D721Med (cell line): Measurements from ENCODE around the gene CCSAP.

ENCODE experiments used
- DNase-seq: peaks from one replicate; pipeline ENCODE4 v3.0.0; 2011; ENCODE audit warnings: low spot score; ENCODE audit not compliant: insufficient read length
- FAIRE-seq: peaks from 2 replicates; lab custom pipeline; 2011; peaks lifted over from hg19 to GRCh38; lab: Jason Lieb, UNC
- TF ChIP-seq, protein P1 (sequence below): IDR thresholded peaks from 2 replicates; pipeline ENCODE4 v1.5.1; 2012; ENCODE audit warnings: mild to moderate bottlenecking, control low read depth; ENCODE audit not compliant: insufficient read depth; ENCODE audit errors: missing control alignments

The CCSAP gene

DNA sequence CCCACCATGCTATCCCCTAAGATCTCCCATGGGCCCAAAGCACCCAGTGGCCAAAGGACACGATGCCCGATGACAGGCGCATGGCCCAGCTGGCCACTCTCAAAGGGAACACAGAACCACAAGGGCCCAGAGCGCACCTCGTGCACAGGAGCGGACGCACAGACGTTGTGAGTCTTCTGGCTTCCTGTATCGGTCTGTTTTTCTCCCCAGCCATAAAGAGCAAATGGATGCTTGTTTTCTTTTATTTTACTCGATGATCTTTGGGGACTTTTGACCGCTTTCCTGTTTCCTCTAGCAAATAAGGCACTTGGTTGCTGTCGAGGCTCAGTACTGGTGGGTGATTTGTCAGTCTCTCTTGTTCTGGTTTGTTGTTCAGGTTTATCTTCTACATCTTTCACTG is 16.2 kb downstream of the CCSAP start:
- TF ChIP-seq, protein P1, sequence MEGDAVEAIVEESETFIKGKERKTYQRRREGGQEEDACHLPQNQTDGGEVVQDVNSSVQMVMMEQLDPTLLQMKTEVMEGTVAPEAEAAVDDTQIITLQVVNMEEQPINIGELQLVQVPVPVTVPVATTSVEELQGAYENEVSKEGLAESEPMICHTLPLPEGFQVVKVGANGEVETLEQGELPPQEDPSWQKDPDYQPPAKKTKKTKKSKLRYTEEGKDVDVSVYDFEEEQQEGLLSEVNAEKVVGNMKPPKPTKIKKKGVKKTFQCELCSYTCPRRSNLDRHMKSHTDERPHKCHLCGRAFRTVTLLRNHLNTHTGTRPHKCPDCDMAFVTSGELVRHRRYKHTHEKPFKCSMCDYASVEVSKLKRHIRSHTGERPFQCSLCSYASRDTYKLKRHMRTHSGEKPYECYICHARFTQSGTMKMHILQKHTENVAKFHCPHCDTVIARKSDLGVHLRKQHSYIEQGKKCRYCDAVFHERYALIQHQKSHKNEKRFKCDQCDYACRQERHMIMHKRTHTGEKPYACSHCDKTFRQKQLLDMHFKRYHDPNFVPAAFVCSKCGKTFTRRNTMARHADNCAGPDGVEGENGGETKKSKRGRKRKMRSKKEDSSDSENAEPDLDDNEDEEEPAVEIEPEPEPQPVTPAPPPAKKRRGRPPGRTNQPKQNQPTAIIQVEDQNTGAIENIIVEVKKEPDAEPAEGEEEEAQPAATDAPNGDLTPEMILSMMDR: no peak
- DNase-seq (no peak), FAIRE-seq (no peak)

DNA sequence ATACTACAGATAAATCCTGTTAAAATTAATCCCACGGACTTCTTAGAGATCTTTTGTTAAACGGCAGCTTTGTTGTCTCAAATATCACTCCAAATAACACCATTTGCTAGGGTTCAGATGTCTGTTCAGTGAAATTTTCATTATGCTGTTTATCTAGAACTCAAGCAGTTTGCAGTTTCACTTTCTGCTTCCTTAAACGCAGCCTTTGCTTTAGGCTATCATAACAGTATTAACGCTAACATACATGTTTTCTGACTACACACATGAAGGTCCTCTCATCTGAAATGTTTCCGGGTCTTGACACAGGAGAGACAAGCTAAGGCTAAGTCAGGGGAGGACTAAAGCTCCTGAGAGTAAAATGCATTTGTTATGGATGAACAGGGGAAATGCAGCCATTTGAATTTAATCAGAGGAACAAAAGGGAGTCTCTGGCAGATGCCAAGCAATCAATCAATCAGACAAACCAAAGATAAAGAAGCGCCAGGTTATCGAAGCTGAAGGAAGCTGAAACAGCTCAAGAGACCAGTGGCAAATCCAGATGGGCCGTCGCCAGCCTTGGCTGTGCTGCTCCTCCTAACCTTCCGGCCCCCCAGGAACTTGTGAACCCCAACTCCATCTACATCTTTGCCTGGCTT is 16.9 kb downstream of the CCSAP start:
- TF ChIP-seq, protein P1: no peak
- no peak for DNase-seq
- peak; percentile 97 for FAIRE-seq

DNA sequence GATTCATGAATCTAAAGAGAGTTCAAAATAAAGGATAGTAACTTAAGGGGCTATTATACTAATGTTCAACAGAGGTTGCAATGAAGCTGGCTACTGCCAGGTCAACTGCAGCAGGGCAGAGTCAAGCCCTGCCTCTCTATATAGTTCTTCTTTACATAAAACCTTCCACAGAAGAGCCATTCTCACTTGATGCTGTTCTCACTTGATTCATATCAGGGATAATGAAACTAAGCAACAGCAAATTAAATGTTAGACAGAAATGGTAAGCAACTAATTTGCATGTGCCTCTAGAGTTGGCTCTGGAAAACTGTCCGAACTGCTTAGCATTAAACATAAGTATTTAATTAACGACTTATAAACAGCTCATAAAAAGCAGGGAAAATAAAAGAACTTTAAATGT is 17.4 kb downstream of the CCSAP start:
- TF ChIP-seq, protein P1: no peak
- FAIRE-seq (no peak), DNase-seq (no peak)

DNA sequence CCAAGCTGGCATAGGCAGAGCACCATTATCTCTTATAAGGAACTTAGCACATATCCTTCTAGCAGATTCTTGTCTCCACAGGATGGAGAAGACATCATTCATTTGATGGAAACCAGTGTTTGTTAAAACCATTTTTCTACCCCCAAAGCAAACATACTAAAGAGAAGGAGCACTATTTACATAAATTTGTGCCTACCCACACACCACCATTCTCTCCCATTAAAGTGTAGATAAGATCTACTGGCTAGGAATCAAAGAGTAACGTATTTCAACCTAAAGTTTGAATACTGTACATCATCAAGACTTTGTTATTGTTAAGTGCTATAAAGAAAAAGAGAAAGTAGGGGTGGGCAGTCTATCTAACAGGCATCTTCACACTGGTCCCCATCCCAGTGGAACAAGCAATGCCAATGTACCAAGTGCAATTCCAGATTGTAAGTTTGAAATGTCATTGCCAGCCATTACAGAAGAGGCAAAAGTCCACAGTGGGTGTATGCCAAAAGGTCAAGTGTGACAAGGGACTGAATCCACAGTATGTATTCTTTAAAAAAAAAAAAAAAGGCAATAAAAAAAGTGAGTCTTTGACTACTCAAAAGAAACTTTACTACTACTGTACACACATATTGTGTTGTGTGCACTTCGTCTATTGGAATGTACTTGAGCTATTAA is 18.8 kb downstream of the CCSAP start:
- DNase-seq: no peak
- TF ChIP-seq, protein P1: no peak
- FAIRE-seq: peak; percentile 67

DNA sequence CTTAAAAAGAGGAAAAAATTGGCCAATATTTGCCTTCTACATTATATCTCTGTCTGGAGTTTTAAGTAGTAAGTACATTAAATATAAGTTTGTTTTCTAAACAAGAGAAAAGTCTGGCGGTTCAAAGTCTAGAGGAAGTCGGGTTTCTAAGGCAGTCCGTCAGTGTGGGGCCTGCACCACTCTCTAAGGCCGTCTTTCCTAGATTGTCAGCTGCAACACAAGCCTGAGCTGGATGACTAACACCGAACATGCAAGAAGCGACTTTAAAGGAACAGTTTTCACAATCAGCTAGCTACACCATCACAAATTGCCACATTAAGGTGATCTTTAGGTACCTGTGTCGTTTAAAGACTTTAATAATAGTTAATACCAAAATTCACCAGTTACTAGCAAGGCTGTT is 19.6 kb downstream of the CCSAP start:
- TF ChIP-seq, protein P1: no peak
- no peak for FAIRE-seq
- DNase-seq: no peak

DNA sequence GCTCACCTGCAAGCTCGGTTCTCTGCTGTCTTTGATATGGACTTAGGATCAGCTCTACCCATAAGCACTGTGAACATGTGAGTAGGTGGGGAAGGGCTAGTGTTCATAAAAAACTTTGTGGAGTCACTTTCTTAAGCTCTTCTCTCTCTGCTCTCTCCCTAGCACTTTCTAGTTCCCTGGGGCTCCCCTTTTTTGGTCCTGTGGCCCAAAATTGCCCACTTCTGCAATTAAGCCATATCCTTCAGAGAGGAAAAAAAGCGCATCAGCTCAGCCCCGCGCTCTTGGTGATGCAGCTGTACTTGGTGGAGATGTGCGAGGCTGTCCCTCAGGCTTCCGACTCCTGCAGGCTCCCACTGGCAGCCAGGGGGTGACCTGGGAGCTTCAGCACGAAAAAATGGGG is 23.4 kb downstream of the CCSAP start:
- DNase-seq (no peak), FAIRE-seq (no peak)
- TF ChIP-seq, protein P1: no peak

DNA sequence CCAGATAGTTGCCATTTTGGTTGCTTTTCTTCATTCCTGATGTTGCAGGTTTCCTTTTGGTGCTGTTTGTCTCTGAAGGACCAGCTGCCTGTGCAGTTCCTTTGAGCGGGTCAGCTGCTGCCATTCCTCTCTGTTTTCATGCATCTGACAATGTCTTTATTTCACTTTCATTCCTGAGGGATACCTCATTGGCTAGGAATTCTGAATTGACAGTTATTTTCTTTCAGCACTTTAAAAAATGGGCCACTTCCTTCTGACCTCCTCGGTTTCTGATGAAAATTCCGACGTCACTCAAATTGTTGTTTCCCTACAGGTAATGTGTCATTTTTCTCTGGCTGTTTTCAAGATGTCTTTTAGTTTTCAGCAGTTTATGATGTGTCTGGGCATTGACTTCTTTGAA is 24.8 kb downstream of the CCSAP start:
- FAIRE-seq (peak; percentile 66), DNase-seq (no peak)
- TF ChIP-seq, protein P1: no peak
